G401.6 (cell line): ENCODE measurements around the gene ALDH1B1.

Source experiments
- FAIRE-seq: peaks from 2 replicates; lab custom pipeline; 2012; peaks lifted over from hg19 to GRCh38; lab: Jason Lieb, UNC

Gene ALDH1B1

DNA sequence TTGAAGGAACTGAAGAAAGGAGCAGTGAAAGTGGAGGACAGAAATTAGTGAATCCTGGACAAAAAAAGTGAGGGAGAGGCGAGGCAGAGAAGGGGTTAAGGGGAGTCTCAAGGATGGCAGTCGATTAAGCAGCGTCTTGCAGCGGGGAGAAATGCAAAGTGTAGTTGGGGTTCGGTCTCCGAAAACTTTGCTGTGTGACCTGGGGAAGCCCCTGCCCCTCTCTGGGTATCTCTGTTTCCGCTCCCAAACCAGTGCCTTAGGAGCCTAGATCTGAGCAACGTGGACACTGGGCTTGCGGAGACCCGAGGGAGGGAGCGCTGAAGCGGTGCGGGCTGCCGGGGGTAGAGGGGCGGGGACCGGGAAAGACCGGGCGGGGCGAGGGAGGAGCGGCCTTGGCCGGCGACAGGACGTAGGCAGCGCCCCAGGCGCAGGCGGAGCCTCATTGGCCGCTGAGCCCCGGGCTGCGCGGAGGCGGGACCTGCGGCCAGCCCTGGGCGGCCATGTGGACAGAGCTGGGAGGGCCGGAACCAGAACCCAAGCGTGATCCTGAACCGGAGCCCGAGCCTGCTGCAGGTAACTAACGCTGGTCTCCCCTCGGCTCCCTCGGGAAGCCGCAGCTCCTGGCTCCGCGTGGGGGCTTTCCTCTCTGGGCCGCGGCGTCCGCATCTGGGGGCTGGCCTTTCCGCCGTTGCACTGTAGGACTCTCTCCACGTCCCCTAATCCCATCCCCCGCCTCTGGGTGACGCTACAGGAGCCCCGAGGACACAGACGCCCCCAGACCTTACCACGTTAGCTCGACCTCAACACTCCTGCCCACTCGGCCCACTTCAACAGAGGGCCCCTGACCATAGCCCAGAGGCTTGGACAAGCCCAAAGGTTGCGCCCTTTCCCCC, at the start of gene ALDH1B1:
Gene ALDH1B1, plus strand, starts transcription at position 468 of the 893 bp plus-strand sequence. CDS start 3,047 bp downstream, outside the sequence.
- no peak for FAIRE-seq

DNA sequence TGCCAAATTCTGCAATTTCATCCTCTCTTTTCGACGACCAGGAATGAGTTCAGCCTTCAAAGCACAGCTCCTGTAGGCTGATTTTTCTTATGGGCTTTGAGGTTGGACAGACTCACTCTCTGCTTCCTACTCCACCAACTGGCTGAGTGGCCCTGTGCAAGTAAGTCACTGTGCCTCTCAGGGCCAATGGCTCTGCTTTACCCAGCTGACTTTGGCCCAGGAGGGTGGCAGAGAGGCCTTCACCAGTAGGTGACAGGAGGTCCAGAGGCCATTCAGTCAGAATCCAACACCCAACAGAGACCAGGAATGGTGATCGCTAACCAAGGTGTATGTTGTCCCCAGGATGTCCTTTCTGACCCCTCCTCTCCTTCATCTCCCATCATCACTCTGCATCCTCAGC, 49.5 kb upstream of the ALDH1B1 start:
- no peak for FAIRE-seq

GRCh38 chr9:38343552-38343951, 49.0 kb upstream of the ALDH1B1 start:
- FAIRE-seq = no peak

GRCh38 chr9:38344566-38345324, 47.8 kb upstream of the ALDH1B1 start:
- no peak for FAIRE-seq

DNA sequence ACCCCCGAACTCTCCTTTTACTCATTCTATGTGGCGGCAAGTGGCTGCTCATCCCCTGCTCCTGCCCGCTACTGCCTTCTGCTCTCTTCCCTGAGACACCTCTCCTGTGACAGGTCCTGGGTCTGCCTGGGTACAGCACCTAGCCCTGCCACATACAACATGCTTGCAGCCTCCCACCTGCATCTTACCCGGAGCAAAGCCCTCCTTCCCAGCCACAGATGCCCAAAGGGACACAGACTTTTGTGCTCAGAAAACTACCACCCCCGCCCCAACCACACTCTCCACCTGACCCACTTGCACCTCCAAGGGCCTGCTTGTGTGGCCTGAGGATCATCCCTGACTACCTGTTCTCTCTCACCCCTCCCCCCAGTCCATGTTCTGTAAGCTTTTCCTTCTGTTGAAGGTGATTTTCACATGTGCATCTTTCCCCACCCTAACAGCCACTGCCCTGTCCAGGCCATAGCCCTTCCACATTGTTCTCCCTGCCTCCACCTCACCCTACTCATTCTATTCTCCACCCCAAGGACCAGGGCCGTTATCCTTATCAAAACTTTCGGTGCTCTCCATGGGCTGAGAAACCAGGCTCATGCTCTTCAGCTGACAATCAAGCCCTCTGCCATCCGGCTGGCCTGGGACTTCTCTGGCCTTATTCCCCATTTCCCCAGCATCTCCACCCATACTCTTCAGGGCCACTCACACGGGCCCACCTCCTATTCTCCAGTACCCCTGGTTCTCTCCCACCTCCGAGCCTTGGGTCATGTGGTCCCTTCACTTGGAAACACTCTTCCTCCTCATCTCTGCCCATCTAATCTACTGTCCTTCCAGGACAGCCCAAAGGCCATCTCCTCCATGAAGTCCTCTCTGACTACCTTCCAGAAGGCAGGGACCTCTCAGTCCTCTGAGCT, 46.4 kb upstream of the ALDH1B1 start:
- FAIRE-seq = no peak

- FAIRE-seq = no peak
Measured at GRCh38 chr9:38346811-38347210, 45.7 kb upstream of the ALDH1B1 start.

DNA sequence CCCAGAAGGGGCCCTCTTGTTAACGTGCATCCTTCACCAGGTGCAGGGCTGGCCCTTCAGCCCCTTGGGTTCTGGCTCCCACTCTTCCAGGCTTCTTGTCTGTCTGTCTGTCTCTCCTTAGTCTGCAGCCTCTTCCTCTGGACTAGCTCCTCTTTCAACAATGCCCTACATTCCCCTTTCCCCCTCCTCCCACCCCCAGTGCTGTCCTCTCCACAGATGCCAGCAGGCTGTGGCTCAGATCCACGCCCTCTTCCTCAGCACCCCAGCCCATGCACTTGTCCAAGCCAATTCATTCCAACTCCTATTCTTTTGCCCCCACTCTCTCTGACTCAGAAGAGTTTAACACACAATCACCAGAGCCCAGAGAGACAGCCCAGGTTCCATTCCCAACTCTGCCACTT, 45.2 kb upstream of the ALDH1B1 start:
- FAIRE-seq = no peak

DNA sequence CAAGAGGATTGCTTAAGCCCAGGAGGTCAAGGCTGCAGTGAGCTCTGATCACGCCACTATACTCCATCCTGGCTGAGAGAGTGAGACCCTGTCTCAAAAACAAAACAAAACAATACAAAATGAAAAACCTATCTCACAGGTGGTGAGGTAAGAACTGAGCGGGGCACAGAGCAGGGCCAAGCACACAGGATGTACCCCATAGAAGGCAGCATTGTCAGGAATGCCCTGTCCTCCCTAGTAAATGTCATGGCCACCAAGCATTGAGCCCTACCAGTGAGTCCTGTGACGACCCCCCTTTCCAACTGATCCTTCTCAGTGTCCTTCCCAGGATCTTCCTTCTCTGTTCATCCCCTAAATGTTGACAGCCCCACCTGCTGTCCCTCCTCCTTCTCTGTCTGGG, 44.6 kb upstream of the ALDH1B1 start:
- FAIRE-seq = no peak

GRCh38 chr9:38350529-38350928, 42.0 kb upstream of the ALDH1B1 start:
- no peak for FAIRE-seq

DNA sequence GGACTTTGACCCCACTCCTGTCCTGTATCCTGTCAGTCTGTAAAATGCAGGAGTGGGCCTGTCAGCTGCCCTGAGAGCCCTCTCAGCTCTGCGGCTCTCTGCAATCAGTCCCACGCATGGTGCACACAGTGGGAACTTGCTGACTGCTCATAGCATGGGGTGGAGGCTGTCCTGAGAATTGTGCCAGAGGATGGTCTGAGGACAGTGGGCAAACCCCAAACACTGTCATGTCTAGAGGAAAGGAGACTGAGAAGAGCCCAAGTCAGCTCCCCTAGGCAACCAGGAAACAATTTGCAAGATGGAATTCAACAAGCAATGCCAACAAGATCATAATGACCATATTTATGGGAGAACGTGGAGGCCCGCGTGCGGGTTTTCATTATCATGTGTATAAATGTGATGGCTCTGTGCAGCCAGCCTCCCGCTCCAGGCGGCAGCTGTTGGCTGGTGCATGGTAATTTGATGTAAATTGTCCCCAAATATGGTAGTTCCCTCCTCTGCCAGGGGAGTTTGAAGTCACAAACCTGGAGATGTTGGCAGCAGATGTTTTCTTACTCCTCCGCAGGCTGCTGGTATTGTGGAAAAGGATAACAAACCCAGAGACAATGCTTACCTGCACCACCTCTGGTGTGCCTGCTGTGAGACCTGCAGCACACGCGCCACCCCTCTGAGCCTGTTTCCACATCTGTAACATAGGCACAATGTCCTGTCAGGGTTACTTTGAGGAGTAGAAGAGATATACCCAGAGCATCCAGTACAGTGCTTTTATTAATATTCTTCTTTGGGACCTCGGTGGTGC, 39.8 kb upstream of the ALDH1B1 start:
- no peak for FAIRE-seq

DNA sequence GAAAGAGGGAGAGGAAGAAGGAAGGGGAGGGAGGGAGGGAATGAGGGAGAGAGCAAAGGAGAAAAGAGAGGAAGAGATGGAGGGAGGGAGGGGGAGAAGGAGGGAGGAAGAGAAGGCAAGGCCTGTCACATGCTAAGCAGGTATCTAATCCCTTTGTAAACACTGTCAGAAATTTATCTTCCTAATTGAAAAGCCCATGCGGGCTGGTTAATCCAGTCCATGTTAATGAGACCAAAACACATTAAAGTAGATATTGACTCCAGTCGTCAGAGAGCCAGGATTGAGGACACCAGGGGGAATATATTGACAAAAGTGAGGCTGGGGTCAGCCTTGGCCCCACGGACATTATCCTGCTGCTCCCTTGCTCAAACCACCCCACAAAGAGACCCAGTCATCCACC, 37.4 kb upstream of the ALDH1B1 start:
- no peak for FAIRE-seq

DNA sequence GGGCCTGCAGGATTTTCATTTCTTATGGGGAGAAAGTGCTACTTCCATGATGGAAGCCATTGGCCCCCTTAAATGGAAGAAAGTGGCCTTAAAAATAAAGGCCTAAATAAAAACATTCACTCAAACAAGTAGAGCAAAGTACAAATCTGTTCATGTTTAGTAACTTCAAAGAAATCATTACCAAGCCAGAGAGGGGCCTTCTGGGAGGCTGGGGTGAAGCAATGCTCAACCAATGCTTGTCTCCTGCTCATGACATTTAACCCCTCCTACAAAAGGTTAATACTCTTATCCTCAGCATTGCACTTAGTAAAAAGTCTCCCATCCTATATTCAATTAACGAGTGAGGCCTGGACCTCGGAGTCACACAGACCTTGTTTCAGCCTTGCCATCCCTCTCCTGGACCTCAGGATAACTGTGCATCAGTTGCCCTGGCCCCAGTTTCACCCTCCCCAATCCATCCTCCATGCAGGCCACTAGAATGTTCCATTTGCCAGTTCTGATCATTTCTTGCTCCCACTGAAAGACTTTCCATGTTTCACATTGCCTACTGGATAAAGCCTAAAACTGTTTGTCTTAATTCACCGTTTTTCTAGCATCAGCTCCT, 36.9 kb upstream of the ALDH1B1 start:
- FAIRE-seq = no peak

- no peak for FAIRE-seq
Measured at GRCh38 chr9:38356851-38357250, 35.7 kb upstream of the ALDH1B1 start.

GRCh38 chr9:38357350-38358114, 35.0 kb upstream of the ALDH1B1 start:
- FAIRE-seq = no peak

GRCh38 chr9:38358390-38359296, 33.9 kb upstream of the ALDH1B1 start:
- no peak for FAIRE-seq

- FAIRE-seq = no peak
Measured at GRCh38 chr9:38359297-38359653, 33.2 kb upstream of the ALDH1B1 start.

DNA sequence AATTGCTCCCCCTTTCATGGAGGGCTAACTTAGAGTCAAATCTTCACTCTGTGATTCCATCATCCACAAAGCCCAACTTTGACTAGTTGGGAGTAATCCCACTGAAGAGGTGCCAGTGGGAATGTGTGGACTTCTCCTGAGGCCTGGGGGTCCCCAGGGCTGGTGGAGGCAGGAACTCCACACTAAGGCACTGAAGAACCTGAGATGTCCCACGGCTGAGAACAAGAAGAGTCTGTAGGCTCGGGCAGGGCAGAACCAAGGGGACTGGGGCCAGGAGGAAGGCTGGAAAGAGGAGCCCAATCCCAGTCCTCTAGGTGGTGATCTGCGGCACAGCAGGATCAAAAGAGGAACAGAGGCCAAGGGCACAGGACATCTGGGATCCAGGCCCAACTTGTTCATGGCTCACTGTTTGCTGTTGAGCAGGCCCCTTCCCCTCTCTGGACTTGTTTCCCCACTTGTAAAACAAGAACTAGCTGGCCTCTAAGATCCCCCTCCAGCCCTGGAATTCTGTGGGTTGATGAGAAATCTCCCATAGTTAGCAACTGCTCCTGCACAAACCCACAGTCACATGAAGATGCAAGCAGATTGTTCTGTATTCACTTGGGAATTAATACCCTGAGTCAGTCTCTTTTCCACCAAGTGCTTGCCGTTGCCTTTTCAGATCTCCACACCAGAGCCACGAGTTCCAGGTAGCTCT, 32.7 kb upstream of the ALDH1B1 start:
- no peak for FAIRE-seq

- FAIRE-seq = no peak
Measured at GRCh38 chr9:38360839-38361472, 31.5 kb upstream of the ALDH1B1 start.
